A549 (cell line): Measurements from ENCODE around the gene TPI1. TPM values are rescaled to one million over a fixed set of nuclear protein-coding genes. Genes with fewer than 3 reads are reported as not detected.
A peak's percentile ranks its signal among the peaks of the same experiment; 100 is the strongest.

ENCODE experiments used
- ATAC-seq, 2 experiments: fragments of 200-7000 bp in 1 of 2; fragments of >200 bp in 1 of 2; cut with Nextera tagmentation in 1 of 2; cut with Tn5 transposase in 1 of 2; 3 replicates each; pipeline versions ENCODE4 v1.8.0 to v1.9.1; 2018 to 2020; ENCODE audit warnings: mild to moderate bottlenecking in 1 of 2, moderate library complexity in 1 of 2
- CTCF ChIA-PET: fragments of 300-600 bp; sonication (Branson Sonifier 250); formaldehyde crosslinking; extraction: SDS; loops from one replicate; lab custom pipeline; 2021; ENCODE audit warnings: antibody characterized with exemption, inconsistent platforms; lab: Yijun Ruan, JAX
- POLR2A ChIA-PET: fragments of 350-600 bp; formaldehyde crosslinking; extraction: SDS; loops from one replicate; lab custom pipeline; 2021; ENCODE audit warnings: antibody characterized with exemption, inconsistent platforms; lab: Yijun Ruan, JAX
- DNase-seq, 2 experiments: peaks; one replicate each; pipeline versions ENCODE4 v3.0.0 to v3.0.0-alpha.2; 2011 to 2016; ENCODE audit warnings: low read depth in 1 of 2, low spot score in 1 of 2
- FAIRE-seq: peaks from 2 replicates; lab custom pipeline; 2011; peaks lifted over from hg19 to GRCh38; lab: Jason Lieb, UNC
- H3K27ac ChIP-seq, 2 experiments: fragments of >200 bp; sonication (Bioruptor Twin); formaldehyde crosslinking; 3 replicates each; pipeline ENCODE4 v1.5.1; 2016 to 2017
- H3K4me1 ChIP-seq: fragments of >200 bp; sonication (Bioruptor Twin); formaldehyde crosslinking; 3 replicates; pipeline ENCODE4 v1.6.1; 2016
- H3K4me2 ChIP-seq: fragments of >200 bp; sonication (Bioruptor Twin); formaldehyde crosslinking; 3 replicates; pipeline ENCODE4 v1.6.1; 2016
- H3K4me3 ChIP-seq: fragments of >200 bp; sonication (Bioruptor Twin); formaldehyde crosslinking; 3 replicates; pipeline ENCODE4 v1.5.1; 2016
- H3K9me3 ChIP-seq: fragments of >200 bp; sonication (Bioruptor Twin); formaldehyde crosslinking; 3 replicates; pipeline ENCODE4 v1.6.1; 2016
- BCL3 ChIP-seq: fragments of >200 bp; sonication (Bioruptor Twin); formaldehyde crosslinking; IDR thresholded peaks from 3 replicates; pipeline ENCODE4 v1.6.1; 2016
- CBX2 ChIP-seq: fragments of 200-600 bp; sonication (generic); IDR thresholded peaks from 2 replicates; pipeline ENCODE4 v1.6.1; 2016; ENCODE audit warnings: low read depth, mild to moderate bottlenecking, borderline replicate concordance
- CBX8 ChIP-seq: fragments of 200-600 bp; sonication (generic); IDR thresholded peaks from 2 replicates; pipeline ENCODE4 v1.6.1; 2016
- CHD4 ChIP-seq: fragments of 200-600 bp; sonication (generic); IDR thresholded peaks from 2 replicates; pipeline ENCODE4 v1.6.1; 2016; ENCODE audit warnings: antibody characterized with exemption, mild to moderate bottlenecking, borderline replicate concordance
- CTCF ChIP-seq: fragments of >200 bp; sonication (Bioruptor Twin); formaldehyde crosslinking; IDR thresholded peaks from 3 replicates; pipeline ENCODE4 v1.5.1; 2016
- E2F6 ChIP-seq: IDR thresholded peaks from 2 replicates; pipeline ENCODE4 v1.6.1; 2012; ENCODE audit warnings: low read depth, borderline replicate concordance
- ESRRA ChIP-seq: fragments of 150-350 bp; IDR thresholded peaks from 2 replicates; pipeline ENCODE4 v1.6.1; 2014; ENCODE audit warnings: mild to moderate bottlenecking, low read length, borderline replicate concordance
- FOSL2 ChIP-seq, 2 experiments: fragments of 450-650 bp in 1 of 2; fragments of >200 bp in 1 of 2; sonication (Bioruptor Twin) in 1 of 2; formaldehyde crosslinking; IDR thresholded peaks; 2 replicates each; pipeline versions ENCODE4 v1.5.0 to v1.6.1; 2016 to 2020; ENCODE audit warnings: mild to moderate bottlenecking in 1 of 2, moderate library complexity in 1 of 2
- FOXS1 ChIP-seq: fragments of 250-450 bp; sonication (Bioruptor Pico); IDR thresholded peaks from 2 replicates; pipeline ENCODE4 v1.5.0; 2020; ENCODE audit warnings: mild to moderate bottlenecking, moderate library complexity
- GATA3 ChIP-seq: IDR thresholded peaks from 2 replicates; pipeline ENCODE4 v1.6.1; 2012; ENCODE audit warnings: borderline replicate concordance
- HDAC2 ChIP-seq: fragments of 200-600 bp; sonication (generic); IDR thresholded peaks from 2 replicates; pipeline ENCODE4 v1.6.1; 2016
- HES2 ChIP-seq: fragments of >200 bp; sonication (Bioruptor Twin); formaldehyde crosslinking; IDR thresholded peaks from 2 replicates; pipeline ENCODE4 v1.6.1; 2016
- HOXA7 ChIP-seq: fragments of 250-450 bp; sonication (Bioruptor Pico); IDR thresholded peaks from 2 replicates; pipeline ENCODE4 v1.5.0; 2020; ENCODE audit warnings: mild to moderate bottlenecking, moderate library complexity
- HOXB13 ChIP-seq: fragments of 250-450 bp; sonication (Bioruptor Pico); IDR thresholded peaks from 2 replicates; pipeline ENCODE4 v1.5.0; 2020; ENCODE audit warnings: low read depth, mild to moderate bottlenecking, moderate library complexity
- JUN ChIP-seq, 2 experiments: fragments of >200 bp; sonication (Bioruptor Twin); formaldehyde crosslinking; IDR thresholded peaks; 2 replicates in 1 of 2; 3 replicates in 1 of 2; pipeline ENCODE4 v1.6.1; 2016 to 2017
- MAZ ChIP-seq: fragments of 150-350 bp; IDR thresholded peaks from 2 replicates; pipeline ENCODE4 v1.6.1; 2014; ENCODE audit warnings: antibody characterized with exemption, low read depth, low read length, borderline replicate concordance
- NFE2L2 ChIP-seq: fragments of 150-350 bp; conservative IDR thresholded peaks from 2 replicates; pipeline ENCODE4 v1.6.1; 2014; ENCODE audit warnings: low read length
- NPAS2 ChIP-seq: fragments of 250-450 bp; sonication (Bioruptor Pico); IDR thresholded peaks from 2 replicates; pipeline ENCODE4 v1.8.0; 2022; ENCODE audit warnings: mild to moderate bottlenecking, moderate library complexity, borderline replicate concordance
- PHF8 ChIP-seq: fragments of 200-600 bp; sonication (generic); IDR thresholded peaks from 2 replicates; pipeline ENCODE4 v1.6.1; 2016; ENCODE audit warnings: low read depth, mild to moderate bottlenecking, antibody characterized with exemption, moderate library complexity, borderline replicate concordance
- POLR2A ChIP-seq: IDR thresholded peaks from 2 replicates; pipeline ENCODE4 v1.6.1; 2012; ENCODE audit warnings: mild to moderate bottlenecking, low read length
- POLR2AphosphoS2 ChIP-seq: conservative IDR thresholded peaks from 2 replicates; pipeline ENCODE4 v1.6.1; 2012; ENCODE audit warnings: low read length, improper control_type of control experiment, inconsistent platforms
- RAD21 ChIP-seq, 2 experiments: fragments of >200 bp in 1 of 2; sonication (Bioruptor Twin) in 1 of 2; formaldehyde crosslinking in 1 of 2; IDR thresholded peaks in 1 of 2; conservative IDR thresholded peaks in 1 of 2; 2 replicates in 1 of 2; 3 replicates in 1 of 2; pipeline ENCODE4 v1.6.1; 2012 to 2018; ENCODE audit warnings: inconsistent platforms in 1 of 2
- RARB ChIP-seq: fragments of 250-450 bp; sonication (Bioruptor Pico); IDR thresholded peaks from 2 replicates; pipeline ENCODE4 v1.8.0; 2021; ENCODE audit warnings: mild to moderate bottlenecking, moderate library complexity
- RCOR1 ChIP-seq: fragments of 150-350 bp; IDR thresholded peaks from 2 replicates; pipeline ENCODE4 v1.6.1; 2014; ENCODE audit warnings: antibody characterized with exemption, low read length, low read depth
- REST ChIP-seq: fragments of 200-600 bp; sonication (generic); IDR thresholded peaks from 2 replicates; pipeline ENCODE4 v1.6.1; 2016; ENCODE audit warnings: antibody characterized with exemption, mild to moderate bottlenecking, moderate library complexity
- TFCP2L1 ChIP-seq: fragments of 250-450 bp; sonication (Bioruptor Pico); IDR thresholded peaks from 2 replicates; pipeline ENCODE4 v1.5.0; 2021; ENCODE audit warnings: mild to moderate bottlenecking
- TP53 ChIP-seq: fragments of 250-450 bp; sonication (Bioruptor Pico); IDR thresholded peaks from 2 replicates; pipeline ENCODE4 v1.5.0; 2021; ENCODE audit warnings: mild to moderate bottlenecking, moderate library complexity
- USF2 ChIP-seq: fragments of 450-650 bp; IDR thresholded peaks from 2 replicates; pipeline ENCODE4 v1.6.1; 2014; ENCODE audit warnings: antibody characterized with exemption
- ZC3H11A ChIP-seq: fragments of 450-650 bp; IDR thresholded peaks from 2 replicates; pipeline ENCODE4 v1.6.1; 2014; ENCODE audit warnings: antibody characterized with exemption, mild to moderate bottlenecking
- ZFP36 ChIP-seq: fragments of 450-650 bp; IDR thresholded peaks from 2 replicates; pipeline ENCODE4 v1.6.1; 2014; ENCODE audit warnings: borderline replicate concordance; ENCODE audit not compliant: partially characterized antibody
- WGBS: methylation state at CpG from one replicate; pipeline ENCODE4 v1.1.6; 2017; ENCODE audit errors: missing lambda C conversion rate; 5-methylcytosine and 5-hydroxymethylcytosine counted together
- polyA plus RNA-seq, 4 experiments: library from polyadenylated mRNA; depleted of rRNA in 3 of 4; stranded (reverse); fragments of >200 nt; fragmentation: RNase III in 1 of 4; extraction: RNeasy Plus Mini Kit Qiagen cat#74134 plus additional on column Dnase treatment in 1 of 4; gene quantifications; 2 replicates in 3 of 4; 3 replicates in 1 of 4; pipeline ENCODE4 v1.2.3, GENCODE V29; 2011 to 2017

TPI1 gene
- polyA plus RNA-seq, 2 of the 4 experiments (the other 2 are of a cell fraction) = 1,293 to 1,913 TPM

- Histone ChIP-seq H3K27ac (peak within 1 kb of the TSS; percentile 93 to 94), H3K4me2 (peak within 1 kb of the TSS; percentile 100), H3K4me1 (peaks cover 42% of the 10 kb centered on the region), H3K4me3 (peak within 1 kb of the TSS; percentile 77), H3K9me3 (no peaks in the 10 kb centered on the region)
- under 1% methylated on average over 30 of the region's 66 CpGs for WGBS
- DNase-seq (peak; percentile 88 to 98), ATAC-seq (peak; percentile 65 to 81), FAIRE-seq (no peak)
- ChIA-PET CTCF (interaction anchor here (0.6 to 17.9 kb wide), 33 partner anchors 8 to 303 kb away, joined by 3 to 399 read pairs (median 6); partner anchors contain the start of genes ATN1, C12orf57, C1RL and CDCA3), POLR2A (interaction anchor here (0.6 to 6.0 kb wide), 18 partner anchors 9 to 334 kb away, joined by 3 to 105 read pairs (median 4); partner anchors contain the start of genes C12orf57, CDCA3, COPS7A and ENO2)
- TF ChIP-seq TP53 (CRISPR knock-in tag) (no peak), POLR2A (peak; percentile 82), CHD4 (no peak), PHF8 (no peak; the same call in 1 of the 2 replicates), ESRRA (no peak), E2F6 (peak; percentile 20; the same call in 1 of the 2 replicates), NFE2L2 (no peak), NPAS2 (CRISPR knock-in tag) (no peak), ZC3H11A (0 out of 2 replicates have a peak, but pooled peaks have one; percentile 3), POLR2AphosphoS2 (no peak), HOXA7 (no peak), RCOR1 (no peak), FOXS1 (CRISPR knock-in tag) (no peak), TFCP2L1 (CRISPR knock-in tag) (0 out of 2 replicates have a peak, but pooled peaks have one; percentile 40), CBX2 (no peak), USF2 (0 out of 2 replicates have a peak, but pooled peaks have one; percentile 2), JUN (IDR thresholded peaks at IDR 0.05) (peak in 1 of 2 experiments; percentile 66; a peak in 4 of 5 replicates), GATA3 (no peak), HDAC2 (no peak), RAD21 (conservative IDR thresholded peaks at IDR 0.05 in 1 of 2, IDR thresholded peaks at IDR 0.05 in 1 of 2) (peak; percentile 7 to 26; a peak in 3 of 5 replicates), HES2 (no peak), ZFP36 (no peak), RARB (CRISPR knock-in tag) (no peak), BCL3 (no peak), MAZ (no peak; the same call in 1 of the 2 replicates), CTCF (no peak), FOSL2 (IDR thresholded peaks at IDR 0.05) (no peak), FOSL2 (CRISPR knock-in tag; IDR thresholded peaks at IDR 0.05) (peak; percentile 63), CBX8 (no peak), HOXB13 (CRISPR knock-in tag) (no peak), REST (peak; percentile 60; the same call in 1 of the 2 replicates)
Observed at GRCh38 chr12:6873094-6874014, 6.0 kb downstream of the TPI1 start, which contains the start of gene SPSB2. Gene SPSB2 (minus strand): TSS chr12:6873303. CDS start chr12:6872901, 402 bp downstream.
